Ishikawa (cell line): ENCODE results near the gene CACNB4.

Experiments used
- CEBPB ChIP-seq: IDR thresholded peaks from 2 replicates; pipeline ENCODE4 v1.6.1; 2012
- CREB1 ChIP-seq: IDR thresholded peaks from 2 replicates; pipeline ENCODE4 v1.6.1; 2012; ENCODE audit warnings: low read depth
- EGR1 ChIP-seq: IDR thresholded peaks from 2 replicates; pipeline ENCODE4 v1.6.1; 2012
- EP300 ChIP-seq: IDR thresholded peaks from 2 replicates; pipeline ENCODE4 v1.6.1; 2012; ENCODE audit warnings: borderline replicate concordance
- FOXM1 ChIP-seq: IDR thresholded peaks from 2 replicates; pipeline ENCODE4 v1.6.1; 2012; ENCODE audit warnings: low read depth, borderline replicate concordance
- NFIC ChIP-seq: IDR thresholded peaks from 2 replicates; pipeline ENCODE4 v1.6.1; 2012
- RAD21 ChIP-seq: IDR thresholded peaks from 2 replicates; pipeline ENCODE4 v1.6.1; 2012; ENCODE audit warnings: low read depth
- TAF1 ChIP-seq: IDR thresholded peaks from 2 replicates; pipeline ENCODE4 v1.6.1; 2012; ENCODE audit warnings: low read depth, mild to moderate bottlenecking
- TCF12 ChIP-seq: IDR thresholded peaks from 2 replicates; pipeline ENCODE4 v1.6.1; 2012; ENCODE audit warnings: low read depth
- TEAD4 ChIP-seq: IDR thresholded peaks from 2 replicates; pipeline ENCODE4 v1.6.1; 2012
- YY1 ChIP-seq: IDR thresholded peaks from 2 replicates; pipeline ENCODE4 v1.6.1; 2012; ENCODE audit warnings: low read depth
- ZBTB7A ChIP-seq: IDR thresholded peaks from 2 replicates; pipeline ENCODE4 v1.6.1; 2012; ENCODE audit warnings: low read depth
- TF ChIP-seq, protein P1 (sequence below): IDR thresholded peaks from 2 replicates; pipeline ENCODE4 v1.6.1; 2012
- TF ChIP-seq, protein P2 (sequence below): IDR thresholded peaks from 2 replicates; pipeline ENCODE4 v1.6.1; 2012; ENCODE audit warnings: low read depth, mild to moderate bottlenecking
- TF ChIP-seq, protein P3 (sequence below): IDR thresholded peaks from 2 replicates; pipeline ENCODE4 v1.6.1; 2012

CACNB4 gene

DNA sequence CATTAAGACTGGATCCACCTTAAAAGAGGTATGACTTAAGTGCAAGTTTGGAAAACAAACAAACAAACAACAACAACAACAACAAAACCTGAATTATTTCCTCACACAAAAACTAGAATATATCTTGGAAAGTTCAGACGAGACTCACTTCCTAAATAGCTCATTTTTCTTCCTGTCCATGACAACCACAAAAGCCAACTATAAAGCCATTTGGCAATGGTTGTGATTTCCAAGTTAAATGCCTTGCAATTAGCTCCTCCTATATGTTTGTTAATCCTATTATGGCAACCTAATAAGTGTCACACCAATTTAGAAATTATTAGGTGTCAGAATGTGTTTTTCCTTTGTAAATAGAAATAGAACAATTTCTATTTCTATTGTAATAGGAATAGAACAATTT, 179.1 kb downstream of the CACNB4 start:
- TF ChIP-seq CEBPB (no peak), TEAD4 (no peak), TCF12 (no peak), EP300 (no peak), EGR1 (no peak), TAF1 (no peak), NFIC (no peak), RAD21 (no peak), FOXM1 (no peak), CREB1 (no peak), ZBTB7A (no peak), YY1 (no peak)
- TF ChIP-seq, protein P1, sequence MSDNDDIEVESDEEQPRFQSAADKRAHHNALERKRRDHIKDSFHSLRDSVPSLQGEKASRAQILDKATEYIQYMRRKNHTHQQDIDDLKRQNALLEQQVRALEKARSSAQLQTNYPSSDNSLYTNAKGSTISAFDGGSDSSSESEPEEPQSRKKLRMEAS: no peak
- TF ChIP-seq, protein P2, sequence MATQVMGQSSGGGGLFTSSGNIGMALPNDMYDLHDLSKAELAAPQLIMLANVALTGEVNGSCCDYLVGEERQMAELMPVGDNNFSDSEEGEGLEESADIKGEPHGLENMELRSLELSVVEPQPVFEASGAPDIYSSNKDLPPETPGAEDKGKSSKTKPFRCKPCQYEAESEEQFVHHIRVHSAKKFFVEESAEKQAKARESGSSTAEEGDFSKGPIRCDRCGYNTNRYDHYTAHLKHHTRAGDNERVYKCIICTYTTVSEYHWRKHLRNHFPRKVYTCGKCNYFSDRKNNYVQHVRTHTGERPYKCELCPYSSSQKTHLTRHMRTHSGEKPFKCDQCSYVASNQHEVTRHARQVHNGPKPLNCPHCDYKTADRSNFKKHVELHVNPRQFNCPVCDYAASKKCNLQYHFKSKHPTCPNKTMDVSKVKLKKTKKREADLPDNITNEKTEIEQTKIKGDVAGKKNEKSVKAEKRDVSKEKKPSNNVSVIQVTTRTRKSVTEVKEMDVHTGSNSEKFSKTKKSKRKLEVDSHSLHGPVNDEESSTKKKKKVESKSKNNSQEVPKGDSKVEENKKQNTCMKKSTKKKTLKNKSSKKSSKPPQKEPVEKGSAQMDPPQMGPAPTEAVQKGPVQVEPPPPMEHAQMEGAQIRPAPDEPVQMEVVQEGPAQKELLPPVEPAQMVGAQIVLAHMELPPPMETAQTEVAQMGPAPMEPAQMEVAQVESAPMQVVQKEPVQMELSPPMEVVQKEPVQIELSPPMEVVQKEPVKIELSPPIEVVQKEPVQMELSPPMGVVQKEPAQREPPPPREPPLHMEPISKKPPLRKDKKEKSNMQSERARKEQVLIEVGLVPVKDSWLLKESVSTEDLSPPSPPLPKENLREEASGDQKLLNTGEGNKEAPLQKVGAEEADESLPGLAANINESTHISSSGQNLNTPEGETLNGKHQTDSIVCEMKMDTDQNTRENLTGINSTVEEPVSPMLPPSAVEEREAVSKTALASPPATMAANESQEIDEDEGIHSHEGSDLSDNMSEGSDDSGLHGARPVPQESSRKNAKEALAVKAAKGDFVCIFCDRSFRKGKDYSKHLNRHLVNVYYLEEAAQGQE: no peak
- TF ChIP-seq, protein P3, sequence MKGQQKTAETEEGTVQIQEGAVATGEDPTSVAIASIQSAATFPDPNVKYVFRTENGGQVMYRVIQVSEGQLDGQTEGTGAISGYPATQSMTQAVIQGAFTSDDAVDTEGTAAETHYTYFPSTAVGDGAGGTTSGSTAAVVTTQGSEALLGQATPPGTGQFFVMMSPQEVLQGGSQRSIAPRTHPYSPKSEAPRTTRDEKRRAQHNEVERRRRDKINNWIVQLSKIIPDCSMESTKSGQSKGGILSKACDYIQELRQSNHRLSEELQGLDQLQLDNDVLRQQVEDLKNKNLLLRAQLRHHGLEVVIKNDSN: no peak

DNA sequence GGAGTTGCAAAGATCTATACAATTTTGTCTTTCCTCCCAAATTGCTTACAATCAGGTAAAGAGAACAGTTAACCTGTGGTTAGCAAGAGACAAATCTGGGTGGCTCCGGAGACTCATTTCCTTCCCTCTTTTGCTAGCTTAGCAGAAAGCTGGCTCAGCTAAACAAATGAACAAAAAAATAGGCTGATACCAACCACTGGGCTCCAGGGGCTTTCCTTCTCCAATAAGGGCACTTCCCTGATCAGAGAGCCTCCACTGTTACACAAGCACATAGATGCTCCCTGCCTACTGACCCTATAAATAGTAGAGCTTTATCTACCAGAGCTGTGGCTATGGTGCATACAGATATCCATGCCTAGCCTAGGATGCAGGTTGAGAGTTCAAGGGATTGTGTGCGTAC, 180.5 kb downstream of the CACNB4 start:
- no peak for TF ChIP-seq NFIC
- TF ChIP-seq CREB1: no peak
- TF ChIP-seq TEAD4: no peak
- no peak for TF ChIP-seq CEBPB
- no peak for TF ChIP-seq FOXM1
- TF ChIP-seq RAD21: no peak
- TF ChIP-seq ZBTB7A: no peak
- no peak for TF ChIP-seq TCF12
- no peak for TF ChIP-seq TAF1
- TF ChIP-seq EGR1: no peak
- TF ChIP-seq EP300: no peak
- TF ChIP-seq, protein P1: no peak
- TF ChIP-seq, protein P2: no peak
- no peak for TF ChIP-seq YY1

DNA sequence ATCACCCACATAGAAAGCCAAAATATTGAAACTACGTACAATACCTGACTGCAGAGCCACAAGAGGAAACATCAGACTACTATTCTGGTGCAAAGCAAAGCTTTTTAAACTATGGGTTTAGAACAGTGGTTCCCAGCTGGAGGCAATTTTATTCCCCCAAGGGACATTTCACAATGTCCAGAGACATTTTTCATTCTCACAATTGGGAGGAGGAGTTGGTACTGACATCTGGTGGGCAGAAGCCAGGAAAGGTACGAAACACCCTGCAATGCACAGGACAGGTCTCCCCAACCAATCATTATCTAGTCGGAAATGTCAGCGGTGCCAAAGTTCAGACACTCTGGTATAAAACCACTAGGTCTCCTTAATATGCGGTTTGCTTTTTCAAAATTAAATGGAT, 182.2 kb downstream of the CACNB4 start:
- peak; percentile 61; the same call in 1 of the 2 replicates for TF ChIP-seq CEBPB
- TF ChIP-seq ZBTB7A: no peak
- no peak for TF ChIP-seq EP300
- peak; percentile 4; the same call in 1 of the 2 replicates for TF ChIP-seq RAD21
- TF ChIP-seq TEAD4: no peak
- TF ChIP-seq YY1: no peak
- TF ChIP-seq, protein P3: no peak
- TF ChIP-seq NFIC: no peak
- TF ChIP-seq, protein P1: no peak
- no peak for TF ChIP-seq TAF1
- no peak for TF ChIP-seq FOXM1

DNA sequence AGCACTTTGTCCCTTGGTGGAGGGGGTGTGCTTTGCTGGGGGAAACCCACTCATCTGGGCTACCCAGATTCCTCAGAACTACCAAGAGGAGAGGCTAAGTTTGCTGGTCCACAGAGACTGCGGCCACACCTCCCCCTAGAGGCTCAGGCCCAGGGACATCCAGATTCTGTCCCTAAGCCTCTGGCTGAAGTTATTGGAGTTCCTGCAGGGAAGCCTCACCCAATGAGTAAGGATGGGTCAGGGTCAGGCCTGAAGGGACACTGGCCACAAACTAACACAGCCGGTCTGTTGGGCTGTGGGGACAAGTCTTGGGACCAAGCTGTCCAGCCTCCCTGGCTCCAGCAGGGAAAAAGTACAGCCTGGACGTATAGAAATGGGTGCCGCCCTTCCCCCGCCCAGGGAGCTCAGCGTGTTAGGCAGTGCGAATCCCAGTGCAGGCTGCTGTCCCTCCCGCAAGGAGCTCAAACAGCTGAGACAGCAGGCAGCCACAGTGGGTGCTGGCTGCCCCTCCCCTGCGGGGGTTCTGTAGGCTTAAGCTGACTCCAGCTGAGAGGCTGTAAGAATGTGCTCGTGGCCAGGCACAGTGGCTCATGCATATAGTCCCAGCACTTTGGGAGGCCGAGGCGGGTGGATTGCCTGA, 183.7 kb downstream of the CACNB4 start:
- no peak for TF ChIP-seq YY1
- no peak for TF ChIP-seq FOXM1
- no peak for TF ChIP-seq NFIC
- no peak for TF ChIP-seq TCF12
- TF ChIP-seq, protein P2: no peak
- TF ChIP-seq RAD21: no peak
- TF ChIP-seq TEAD4: no peak
- TF ChIP-seq, protein P3: no peak
- TF ChIP-seq TAF1: no peak
- TF ChIP-seq, protein P1: no peak
